NCI-H510A (cell line): ENCODE data around the gene CYP4Z1.
"Not testable (repeated sequence)": the region's sequence is repeated elsewhere in the genome, so short reads cannot be mapped to it uniquely, and the experiment has no call there.

Source experiments
- DNase-seq: peaks from one replicate; lab custom pipeline; 2025; lab: John Stamatoyannopoulos, UW

The CYP4Z1 gene

DNA sequence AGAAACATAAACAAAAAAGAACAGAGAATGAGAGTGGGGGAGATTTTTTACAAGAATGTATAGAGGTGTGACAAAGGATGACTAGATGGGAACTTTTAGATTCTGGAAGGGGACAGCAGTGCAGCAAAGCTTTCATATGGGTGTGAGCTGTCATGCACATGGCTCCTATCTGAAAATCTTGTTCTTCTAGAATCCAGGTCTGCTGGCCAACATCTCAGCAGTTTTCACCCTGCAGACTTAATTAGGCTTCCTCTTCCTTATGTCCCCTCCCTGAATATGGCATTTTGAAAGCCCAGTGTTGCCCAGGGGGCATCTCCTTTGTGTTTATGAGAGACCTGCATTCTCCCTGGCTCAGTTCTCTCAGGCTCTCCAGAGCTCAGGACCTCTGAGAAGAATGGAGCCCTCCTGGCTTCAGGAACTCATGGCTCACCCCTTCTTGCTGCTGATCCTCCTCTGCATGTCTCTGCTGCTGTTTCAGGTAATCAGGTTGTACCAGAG, at the start of gene CYP4Z1:
Gene CYP4Z1 (plus strand): TSS at position 135 of the 498 bp plus-strand sequence. CDS start 260 bp downstream, at position 395.
- no peak for DNase-seq

GRCh38 chr1:47021070-47021469, 46.0 kb upstream of the CYP4Z1 start:
- no peak for DNase-seq

- DNase-seq: no peak
These were observed 43.5 kb upstream of the CYP4Z1 start, which contains the start of gene CYP4X1 for GRCh38 chr1:47023268-47024140. Gene CYP4X1 (plus strand): TSS chr1:47023669. CDS start chr1:47023818, 149 bp downstream.

DNA sequence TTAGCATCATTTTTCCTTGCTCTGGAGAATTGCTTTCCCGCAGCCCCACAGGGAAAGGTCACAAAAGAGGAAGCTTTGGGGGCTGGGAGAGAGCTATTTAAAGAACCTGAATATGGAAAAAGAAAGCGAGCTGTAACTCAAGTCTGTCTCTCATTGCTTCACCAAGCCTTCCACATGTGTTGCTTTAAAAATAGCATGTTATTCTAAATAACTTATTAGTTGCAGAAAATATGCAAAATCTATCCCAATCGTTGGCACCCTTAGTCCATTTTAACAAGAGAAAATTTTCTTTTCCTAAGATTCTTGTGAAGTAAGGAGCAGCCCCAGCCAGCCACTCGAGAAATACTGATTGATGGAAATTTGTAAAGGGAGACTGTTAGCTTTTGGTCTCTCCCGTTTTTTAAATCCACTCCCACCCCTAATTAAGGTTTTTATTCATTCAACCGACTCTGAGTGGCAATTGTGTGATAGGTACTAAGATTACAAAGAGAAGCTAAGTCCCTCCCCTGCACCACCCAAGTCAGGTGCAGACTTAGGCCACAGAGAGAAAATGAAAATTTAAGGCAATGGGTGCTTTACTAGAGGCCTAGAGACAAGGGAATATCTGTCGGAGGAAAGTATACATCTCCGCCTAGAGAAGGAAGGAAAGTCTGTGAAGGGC, 42.8 kb upstream of the CYP4Z1 start:
- DNase-seq: no peak

DNA sequence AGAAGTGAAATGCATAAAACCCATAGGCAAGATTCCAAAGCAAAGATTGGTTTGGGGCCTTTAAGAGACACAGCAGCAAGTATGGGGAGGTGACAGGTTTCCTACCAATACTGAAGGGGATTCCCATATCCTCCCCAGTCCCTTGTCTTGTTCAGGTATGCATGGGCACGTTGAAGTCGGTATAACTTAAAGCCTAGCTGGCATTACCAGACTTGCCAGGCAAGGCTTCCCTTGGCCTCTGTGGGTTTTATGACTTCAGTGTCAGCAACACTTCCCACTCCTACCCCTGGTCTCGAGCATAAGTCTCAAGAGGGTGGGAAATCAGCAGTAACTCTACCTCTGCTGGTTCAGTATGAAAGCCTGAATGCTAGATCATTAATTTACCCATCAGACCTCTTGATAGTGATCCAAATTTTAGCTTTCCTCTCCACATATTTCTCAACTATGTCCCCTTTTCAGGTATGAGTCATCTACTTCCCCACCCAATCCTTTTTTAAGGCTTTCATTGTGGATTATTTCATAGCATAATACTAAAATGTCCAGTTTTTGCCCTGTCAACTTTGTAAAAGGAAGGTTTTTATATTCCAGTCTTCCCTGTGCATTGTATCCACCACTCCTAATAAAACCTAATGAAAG, 36.7 kb upstream of the CYP4Z1 start:
- DNase-seq: no peak

DNA sequence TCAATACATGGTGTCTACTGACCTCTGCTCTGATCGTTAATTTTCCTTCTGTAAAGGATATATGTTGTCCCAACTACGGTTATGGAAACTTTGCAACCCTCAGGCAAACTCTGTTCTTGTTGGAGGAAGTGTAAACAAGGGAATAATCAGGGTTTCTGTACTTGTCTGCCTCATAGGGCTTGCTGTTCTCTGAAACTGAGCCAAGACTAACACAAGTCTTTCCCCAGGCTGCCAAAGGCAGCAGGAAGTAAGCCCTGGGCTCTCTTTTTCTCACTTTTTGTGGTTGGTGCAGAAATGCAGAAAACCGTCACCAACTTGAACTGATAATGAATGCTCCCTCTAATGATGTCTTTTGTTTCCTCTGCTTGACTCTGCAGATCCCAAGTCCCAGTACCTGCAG, 36.0 kb upstream of the CYP4Z1 start:
- no peak for DNase-seq

GRCh38 chr1:47031585-47031984, 35.4 kb upstream of the CYP4Z1 start:
- no peak for DNase-seq

DNA sequence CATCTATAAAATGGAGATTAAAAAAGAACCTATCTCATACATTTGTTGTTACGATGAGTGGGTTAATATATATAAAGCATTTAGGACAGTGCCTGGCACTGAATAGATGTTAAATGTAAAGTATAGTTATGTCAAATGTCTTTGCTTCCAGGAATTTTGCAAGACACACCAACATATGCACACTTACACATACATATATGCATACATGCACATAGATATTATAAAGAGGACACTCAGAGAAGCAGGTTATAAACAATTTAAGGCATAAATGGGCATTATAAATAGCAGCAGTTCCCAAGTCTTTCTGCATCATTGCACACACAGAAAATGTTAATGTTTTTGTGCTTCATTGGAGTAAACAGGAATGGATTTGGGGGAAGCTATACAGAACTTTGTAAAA, 30.3 kb upstream of the CYP4Z1 start:
- DNase-seq: no peak

GRCh38 chr1:47059376-47059775, 7.7 kb upstream of the CYP4Z1 start:
- no peak for DNase-seq

DNA sequence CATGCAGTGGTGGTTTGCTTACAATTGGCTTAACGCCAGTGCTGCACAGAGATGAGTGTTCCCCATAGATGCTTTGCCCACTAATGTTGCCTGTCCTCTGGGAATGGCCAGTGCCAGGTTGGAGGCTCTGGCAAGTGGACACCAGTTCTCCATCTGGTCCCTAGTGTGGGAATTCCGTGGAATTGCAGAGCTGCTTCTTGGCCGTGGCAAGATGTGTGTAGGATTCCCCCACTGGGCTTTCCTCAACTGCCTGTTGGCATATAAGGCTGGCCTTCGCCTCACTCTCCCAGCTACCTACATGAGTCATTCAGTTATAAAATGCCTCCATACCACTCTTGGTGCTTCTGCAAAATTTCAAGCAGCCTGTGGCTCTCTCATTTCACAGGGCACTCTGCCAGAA, 2.0 kb downstream of the CYP4Z1 start:
- DNase-seq: not testable (repeated sequence)

GRCh38 chr1:47069509-47069908, 2.5 kb downstream of the CYP4Z1 start:
- not testable (repeated sequence) for DNase-seq

DNA sequence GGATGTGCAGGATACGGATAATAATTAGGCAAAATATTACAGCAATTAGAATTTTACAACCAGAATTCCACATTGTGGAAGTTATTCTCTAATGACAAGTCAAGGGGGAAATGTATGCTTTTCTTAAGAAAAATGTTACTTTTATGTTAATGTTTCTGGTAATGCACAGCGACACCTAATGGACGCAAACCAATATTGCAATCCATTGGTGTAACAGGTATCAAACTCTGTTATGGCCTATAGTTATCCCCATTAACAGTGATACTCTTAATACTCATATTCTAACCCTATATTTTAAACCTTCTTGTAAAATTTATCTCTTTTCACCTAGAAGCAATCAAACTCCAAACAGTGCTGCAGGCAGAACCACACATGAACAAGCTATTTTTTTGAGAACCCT, 22.3 kb downstream of the CYP4Z1 start:
- DNase-seq: not testable (repeated sequence)

- not testable (repeated sequence) for DNase-seq
These were observed 24.4 kb downstream of the CYP4Z1 start for GRCh38 chr1:47091476-47091875.

DNA sequence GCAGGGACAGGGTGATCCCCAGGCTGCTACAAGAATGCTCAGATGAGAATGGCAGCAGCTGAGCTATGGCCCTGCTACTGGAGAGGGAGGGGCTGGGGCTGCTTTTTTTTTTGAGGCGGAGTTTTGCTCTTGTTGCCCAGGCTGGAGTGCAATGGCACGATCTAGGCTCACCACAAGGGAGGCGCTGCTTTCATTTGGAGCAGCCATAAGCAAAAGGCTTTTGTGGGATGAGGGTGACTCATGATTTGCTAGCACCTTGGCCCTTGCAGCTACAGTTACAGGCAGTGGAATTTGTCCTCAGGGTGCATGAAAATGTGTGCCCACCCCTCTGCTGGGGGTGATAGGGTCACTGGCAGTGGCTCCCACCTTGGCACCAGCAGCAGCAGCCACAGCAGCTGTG, 37.8 kb downstream of the CYP4Z1 start:
- no peak for DNase-seq

DNA sequence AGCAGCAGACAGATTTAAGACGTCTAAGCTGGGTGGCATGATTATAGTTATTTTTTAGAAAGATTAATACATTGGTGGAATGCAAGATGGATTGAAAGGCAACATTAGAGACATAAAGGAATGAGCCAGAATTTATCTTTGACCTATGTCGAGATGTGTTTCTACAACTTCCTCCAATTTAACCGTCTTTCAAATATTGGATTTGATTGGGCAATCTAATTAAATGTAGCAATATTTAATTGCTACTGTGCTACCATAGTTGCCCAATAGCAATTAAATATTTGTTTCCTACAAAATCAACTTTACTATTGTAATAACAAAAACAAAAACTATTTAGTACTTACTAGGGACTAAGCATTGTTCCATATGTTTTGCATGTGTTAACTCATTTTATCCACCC, 39.8 kb downstream of the CYP4Z1 start:
- no peak for DNase-seq

DNA sequence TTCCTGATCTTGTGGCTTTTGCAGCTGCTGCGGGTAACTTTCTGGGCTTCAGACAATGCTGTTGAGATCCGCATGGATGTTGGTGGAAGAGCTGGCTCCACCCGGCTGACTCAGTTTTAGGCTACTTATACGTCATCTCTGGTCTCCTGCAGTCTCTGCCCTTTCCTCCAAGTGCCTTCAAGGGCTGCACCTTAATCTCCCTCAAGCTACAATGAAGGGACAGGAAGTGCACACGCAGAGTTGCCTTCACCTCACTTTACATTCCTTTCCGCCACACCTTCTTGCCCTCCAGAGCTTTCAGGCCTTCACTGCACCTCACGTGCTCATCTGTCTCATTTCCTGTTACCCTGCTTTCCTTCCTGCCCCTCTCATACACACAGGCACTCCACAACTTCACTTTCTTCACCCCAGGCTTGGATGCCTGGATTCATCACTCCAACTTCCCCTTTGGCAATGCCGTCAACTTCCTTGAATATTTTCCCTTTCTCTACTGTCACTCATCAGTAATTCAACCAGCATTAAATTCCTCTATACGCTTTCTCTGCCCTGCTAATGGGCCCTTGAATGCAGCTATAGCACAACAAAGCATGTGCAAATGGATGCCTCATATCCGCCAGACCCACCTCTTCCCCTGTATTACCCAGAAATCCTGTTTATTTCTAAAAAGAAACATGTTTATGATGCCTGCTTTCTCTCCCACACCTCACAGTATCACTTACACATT, 41.0 kb downstream of the CYP4Z1 start:
- not testable (repeated sequence) for DNase-seq

DNA sequence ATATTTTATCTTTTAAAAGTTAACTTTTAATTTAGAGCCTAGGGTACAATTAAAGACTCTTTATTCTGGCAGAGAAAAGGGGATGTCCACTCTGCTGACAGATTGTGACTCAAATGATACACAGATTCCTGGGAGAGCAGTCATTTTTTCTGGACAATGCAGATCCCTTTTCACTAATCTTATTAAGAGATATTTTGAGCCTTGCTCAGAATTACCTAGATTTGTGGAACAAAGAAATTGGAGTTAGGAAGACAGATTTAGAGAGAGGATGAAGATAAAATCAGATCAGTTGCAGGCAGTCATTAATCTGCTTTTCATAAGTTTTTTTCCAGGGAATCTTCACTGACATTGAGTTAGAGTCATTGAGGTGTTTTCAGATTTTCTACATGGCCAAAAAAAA, 42.5 kb downstream of the CYP4Z1 start:
- not testable (repeated sequence) for DNase-seq

DNA sequence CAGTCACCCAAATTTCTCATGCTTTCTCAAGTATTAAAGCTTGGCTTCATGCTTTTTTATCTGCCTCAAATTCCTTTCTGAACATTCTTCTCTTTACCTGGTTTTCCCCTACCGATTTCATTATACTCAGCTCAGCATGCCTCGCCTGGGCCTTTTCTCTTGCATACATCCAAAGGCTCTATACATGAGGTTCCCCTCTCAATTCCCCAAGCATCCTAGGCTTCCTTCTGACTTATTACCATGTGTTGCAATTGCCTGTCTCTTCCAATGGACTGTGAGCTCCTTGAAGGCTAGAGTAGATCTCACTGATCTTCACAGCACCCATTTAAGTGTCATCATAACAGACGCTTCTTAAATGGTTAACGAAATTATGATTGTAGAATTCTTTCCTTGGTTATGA, 46.1 kb downstream of the CYP4Z1 start:
- no peak for DNase-seq

DNA sequence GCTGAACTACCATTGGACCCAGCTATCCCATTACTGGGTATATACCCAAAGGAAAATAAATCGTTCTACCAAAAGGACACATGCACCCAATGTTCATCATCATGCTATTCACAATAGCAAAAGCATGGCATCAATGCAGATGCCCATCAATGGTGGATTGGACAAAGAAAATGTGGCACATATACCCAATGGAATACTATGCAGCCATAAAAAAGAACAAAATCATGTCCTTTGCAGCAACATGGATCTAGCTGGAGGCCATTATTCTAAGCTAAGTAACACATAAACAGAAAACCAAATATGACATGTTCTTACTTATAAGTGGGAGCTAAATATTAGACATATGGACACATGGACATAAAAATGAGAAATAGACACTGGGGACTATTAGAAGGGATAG, 54.0 kb downstream of the CYP4Z1 start:
- DNase-seq: not testable (repeated sequence)

- DNase-seq: not testable (repeated sequence)
These were observed 57.8 kb downstream of the CYP4Z1 start for GRCh38 chr1:47124834-47125233.

- DNase-seq: not testable (repeated sequence)
These were observed 60.0 kb downstream of the CYP4Z1 start for GRCh38 chr1:47126997-47127396.

- DNase-seq: no peak
These were observed 61.2 kb downstream of the CYP4Z1 start for GRCh38 chr1:47128221-47128620.
